Inflammatory macrophage (primary cell): Measurements from ENCODE around the gene HOXA1.

ENCODE experiments used
- DNase-seq, 2 donors: peaks; one replicate each; pipeline ENCODE4 v3.0.0-alpha.2; 2020 to 2022

Gene HOXA1

GRCh38 chr7:27116031-27116961 is 20.5 kb upstream of the HOXA1 start:
- DNase-seq = no peak

GRCh38 chr7:27115221-27116026 is 19.6 kb upstream of the HOXA1 start:
- DNase-seq = no peak

GRCh38 chr7:27114881-27115220 is 19.1 kb upstream of the HOXA1 start:
- no peak for DNase-seq

GRCh38 chr7:27113991-27114769 is 18.4 kb upstream of the HOXA1 start:
- no peak for DNase-seq

- no peak for DNase-seq
Observed at GRCh38 chr7:27112955-27113949, 17.5 kb upstream of the HOXA1 start.

- DNase-seq = no peak
Observed at GRCh38 chr7:27112361-27112760, 16.6 kb upstream of the HOXA1 start.

- no peak for DNase-seq
Observed at GRCh38 chr7:27111751-27112277, 16.0 kb upstream of the HOXA1 start.

GRCh38 chr7:27111042-27111750 is 15.4 kb upstream of the HOXA1 start:
- no peak for DNase-seq

GRCh38 chr7:27110186-27111031 is 14.6 kb upstream of the HOXA1 start:
- no peak for DNase-seq

- no peak for DNase-seq
Observed at GRCh38 chr7:27109466-27110185, 13.8 kb upstream of the HOXA1 start.

GRCh38 chr7:27108390-27109127 is 12.8 kb upstream of the HOXA1 start:
- DNase-seq = no peak

GRCh38 chr7:27107391-27108381 is 11.9 kb upstream of the HOXA1 start:
- DNase-seq = no peak

- no peak for DNase-seq
Observed at GRCh38 chr7:27106901-27107240, 11.1 kb upstream of the HOXA1 start.

- DNase-seq = no peak
Observed at GRCh38 chr7:27106181-27106900, 10.5 kb upstream of the HOXA1 start.

- DNase-seq = no peak
Observed at GRCh38 chr7:27105301-27106031, 9.7 kb upstream of the HOXA1 start.
